ENCODE measurements around the gene OR9G4.

DNA sequence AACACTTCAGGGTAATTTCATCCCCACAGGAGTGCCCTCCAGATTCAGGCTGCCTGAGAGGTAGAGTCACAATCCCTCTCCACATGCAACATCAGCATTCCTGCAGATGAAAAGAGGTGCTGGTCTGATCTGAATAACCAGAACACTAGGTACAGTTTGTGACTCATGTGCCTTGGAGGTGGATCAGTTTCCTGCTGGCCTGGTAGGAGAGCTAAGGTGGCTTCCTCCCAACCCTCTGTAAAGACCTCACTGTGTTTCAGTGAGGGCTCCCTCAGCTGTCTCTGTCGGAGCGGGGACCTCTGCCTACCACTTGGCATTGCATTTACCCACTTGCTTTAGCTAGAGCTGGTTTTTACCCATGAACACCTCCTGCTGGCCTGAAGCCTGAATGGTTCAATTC, 42.0 kb downstream of the OR9G4 start:
- TF ChIP-seq, protein P1, sequence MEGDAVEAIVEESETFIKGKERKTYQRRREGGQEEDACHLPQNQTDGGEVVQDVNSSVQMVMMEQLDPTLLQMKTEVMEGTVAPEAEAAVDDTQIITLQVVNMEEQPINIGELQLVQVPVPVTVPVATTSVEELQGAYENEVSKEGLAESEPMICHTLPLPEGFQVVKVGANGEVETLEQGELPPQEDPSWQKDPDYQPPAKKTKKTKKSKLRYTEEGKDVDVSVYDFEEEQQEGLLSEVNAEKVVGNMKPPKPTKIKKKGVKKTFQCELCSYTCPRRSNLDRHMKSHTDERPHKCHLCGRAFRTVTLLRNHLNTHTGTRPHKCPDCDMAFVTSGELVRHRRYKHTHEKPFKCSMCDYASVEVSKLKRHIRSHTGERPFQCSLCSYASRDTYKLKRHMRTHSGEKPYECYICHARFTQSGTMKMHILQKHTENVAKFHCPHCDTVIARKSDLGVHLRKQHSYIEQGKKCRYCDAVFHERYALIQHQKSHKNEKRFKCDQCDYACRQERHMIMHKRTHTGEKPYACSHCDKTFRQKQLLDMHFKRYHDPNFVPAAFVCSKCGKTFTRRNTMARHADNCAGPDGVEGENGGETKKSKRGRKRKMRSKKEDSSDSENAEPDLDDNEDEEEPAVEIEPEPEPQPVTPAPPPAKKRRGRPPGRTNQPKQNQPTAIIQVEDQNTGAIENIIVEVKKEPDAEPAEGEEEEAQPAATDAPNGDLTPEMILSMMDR (conservative IDR thresholded peaks at IDR 0.05 in 1 of 2, IDR thresholded peaks at IDR 0.05 in 1 of 2; ENCODE audit: extremely low read depth in 1 of 2, insufficient read depth in 1 of 2, low read depth in 1 of 2, low read length in 2 of 2), result no peak
- TF ChIP-seq EZH2 (IDR thresholded peaks at IDR 0.05; ENCODE audit: borderline replicate concordance, low read length), result no peak

Measured in mammary epithelial cell (primary cell).